WTC11 (cell line): ENCODE measurements around the gene TAP2.

Experiments used
- JUN ChIP-seq: sonication (generic); formaldehyde crosslinking; IDR thresholded peaks from 2 replicates; pipeline ENCODE4 v1.8.0; 2023; ENCODE audit warnings: mild to moderate bottlenecking, missing genetic modification reagents
- NR2C2 ChIP-seq: sonication (generic); formaldehyde crosslinking; IDR thresholded peaks from 2 replicates; pipeline ENCODE4 v1.8.0; 2022; ENCODE audit warnings: mild to moderate bottlenecking, missing genetic modification reagents
- ZNF281 ChIP-seq: sonication (generic); formaldehyde crosslinking; IDR thresholded peaks from 2 replicates; pipeline ENCODE4 v1.8.0; 2023; ENCODE audit warnings: mild to moderate bottlenecking, missing genetic modification reagents
- TF ChIP-seq, protein P1 (sequence below): fragments of 200-600 bp; IDR thresholded peaks from 2 replicates; pipeline ENCODE4 v1.8.0; 2022; ENCODE audit warnings: antibody characterized with exemption

DNA sequence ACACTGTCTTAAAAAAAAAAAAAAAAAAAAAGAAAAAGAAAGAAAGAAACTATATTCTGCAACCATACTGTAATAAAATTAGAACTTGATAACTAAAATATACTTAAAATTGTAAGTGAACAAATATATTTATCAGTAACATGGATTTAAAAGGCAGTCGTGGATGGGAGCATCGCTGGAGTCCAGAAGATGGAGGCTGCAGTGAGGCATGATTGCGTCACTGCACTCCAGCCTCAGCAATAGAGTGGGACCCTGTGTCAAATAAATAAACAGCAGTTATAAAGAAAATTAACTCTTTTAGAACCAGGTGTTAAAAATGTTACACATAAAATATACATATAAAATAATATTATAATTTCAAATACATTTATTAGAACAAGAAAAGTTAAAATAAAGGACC is 24.2 kb upstream of the TAP2 start:
- TF ChIP-seq, protein P1, sequence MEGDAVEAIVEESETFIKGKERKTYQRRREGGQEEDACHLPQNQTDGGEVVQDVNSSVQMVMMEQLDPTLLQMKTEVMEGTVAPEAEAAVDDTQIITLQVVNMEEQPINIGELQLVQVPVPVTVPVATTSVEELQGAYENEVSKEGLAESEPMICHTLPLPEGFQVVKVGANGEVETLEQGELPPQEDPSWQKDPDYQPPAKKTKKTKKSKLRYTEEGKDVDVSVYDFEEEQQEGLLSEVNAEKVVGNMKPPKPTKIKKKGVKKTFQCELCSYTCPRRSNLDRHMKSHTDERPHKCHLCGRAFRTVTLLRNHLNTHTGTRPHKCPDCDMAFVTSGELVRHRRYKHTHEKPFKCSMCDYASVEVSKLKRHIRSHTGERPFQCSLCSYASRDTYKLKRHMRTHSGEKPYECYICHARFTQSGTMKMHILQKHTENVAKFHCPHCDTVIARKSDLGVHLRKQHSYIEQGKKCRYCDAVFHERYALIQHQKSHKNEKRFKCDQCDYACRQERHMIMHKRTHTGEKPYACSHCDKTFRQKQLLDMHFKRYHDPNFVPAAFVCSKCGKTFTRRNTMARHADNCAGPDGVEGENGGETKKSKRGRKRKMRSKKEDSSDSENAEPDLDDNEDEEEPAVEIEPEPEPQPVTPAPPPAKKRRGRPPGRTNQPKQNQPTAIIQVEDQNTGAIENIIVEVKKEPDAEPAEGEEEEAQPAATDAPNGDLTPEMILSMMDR: no peak
- TF ChIP-seq ZNF281 (CRISPR knock-in tag) (no peak), JUN (CRISPR knock-in tag) (no peak), NR2C2 (no peak)
